NT2/D1 (cell line): ENCODE measurements around the gene KLF13.

Source experiments
- SUZ12 ChIP-seq: IDR thresholded peaks from 2 replicates; pipeline ENCODE4 v1.6.1; 2011; ENCODE audit not compliant: insufficient read length, insufficient read depth; ENCODE audit errors: extremely low read depth
- YY1 ChIP-seq: IDR thresholded peaks from 2 replicates; pipeline ENCODE4 v1.6.1; 2011; ENCODE audit not compliant: insufficient read length, insufficient read depth
- ZNF274 ChIP-seq: IDR thresholded peaks from 2 replicates; pipeline ENCODE4 v1.6.1; 2011; ENCODE audit warnings: mild to moderate bottlenecking, low read depth, low read length

- TF ChIP-seq ZNF274 (no peak), YY1 (no peak), SUZ12 (no peak)
Measured at GRCh38 chr15:31297575-31298456, 28.8 kb upstream of the KLF13 start.
